GM23338 (cell line): ENCODE measurements around the gene RAB4A. TPM values are rescaled to one million over a fixed set of nuclear protein-coding genes. Genes with fewer than 3 reads are reported as not detected.

Source experiments
- ATAC-seq: fragments of 200-7000 bp; cut with Tn5 transposase; 3 replicates; pipeline ENCODE4 v1.9.1; 2020
- DNase-seq: peaks from one replicate; pipeline ENCODE4 v3.0.0-alpha.2; 2015; ENCODE audit warnings: low spot score
- H2AFZ ChIP-seq: fragments of 200-600 bp; sonication (generic); 2 replicates; pipeline ENCODE4 v1.8.0; 2016; ENCODE audit warnings: antibody characterized with exemption, mild to moderate bottlenecking, moderate library complexity
- H3F3A ChIP-seq: fragments of 200-600 bp; sonication (generic); replicated peaks from 2 replicates; pipeline ENCODE4 v1.8.0; 2017; ENCODE audit warnings: antibody characterized with exemption, mixed run types, low read depth
- H3K27ac ChIP-seq: fragments of 200-600 bp; sonication (generic); 2 replicates; pipeline ENCODE4 v1.6.1; 2016; ENCODE audit warnings: low read depth
- H3K27me3 ChIP-seq: fragments of 200-600 bp; sonication (generic); 2 replicates; pipeline ENCODE4 v1.8.0; 2016; ENCODE audit warnings: mild to moderate bottlenecking, mixed run types, moderate library complexity; ENCODE audit not compliant: insufficient read depth
- H3K36me3 ChIP-seq: fragments of 200-600 bp; sonication (generic); 2 replicates; pipeline ENCODE4 v1.8.0; 2016; ENCODE audit warnings: mild to moderate bottlenecking; ENCODE audit not compliant: insufficient read depth
- H3K4me1 ChIP-seq: fragments of 200-600 bp; sonication (generic); 2 replicates; pipeline ENCODE4 v1.8.0; 2016; ENCODE audit warnings: mild to moderate bottlenecking, moderate library complexity; ENCODE audit not compliant: insufficient read depth
- H3K4me2 ChIP-seq: fragments of 200-600 bp; sonication (generic); 2 replicates; pipeline ENCODE4 v1.7.1; 2017; ENCODE audit warnings: mixed run types
- H3K4me3 ChIP-seq: fragments of 200-600 bp; sonication (generic); 2 replicates; pipeline ENCODE4 v1.6.1; 2016; ENCODE audit warnings: mixed run types
- H3K79me2 ChIP-seq: fragments of 200-600 bp; sonication (generic); replicated peaks from 2 replicates; pipeline ENCODE4 v1.8.0; 2017; ENCODE audit warnings: mild to moderate bottlenecking; ENCODE audit not compliant: insufficient read depth
- H3K9me2 ChIP-seq: fragments of 200-600 bp; sonication (generic); 2 replicates; pipeline ENCODE4 v1.8.0; 2017; ENCODE audit not compliant: insufficient read depth
- H4K20me1 ChIP-seq: fragments of 200-600 bp; sonication (generic); replicated peaks from 2 replicates; pipeline ENCODE4 v1.8.0; 2017; ENCODE audit warnings: mild to moderate bottlenecking; ENCODE audit not compliant: insufficient read depth
- H3K27ac Mint-ChIP-seq: 2 replicates; pipeline ENCODE4 v1.8.0; 2020; ENCODE audit warnings: inconsistent platforms, mild to moderate bottlenecking, moderate library complexity, mixed read lengths
- H3K27me3 Mint-ChIP-seq: 3 replicates; pipeline ENCODE4 v1.8.0; 2022; ENCODE audit warnings: low read depth, mild to moderate bottlenecking, moderate library complexity, mixed read lengths, inconsistent platforms; ENCODE audit not compliant: insufficient read depth, poor library complexity
- H3K36me3 Mint-ChIP-seq: 3 replicates; pipeline ENCODE4 v1.8.0; 2021; ENCODE audit warnings: low read depth, mild to moderate bottlenecking, inconsistent platforms, moderate library complexity, mixed read lengths
- H3K4me1 Mint-ChIP-seq: 3 replicates; pipeline ENCODE4 v1.8.0; 2020; ENCODE audit warnings: mild to moderate bottlenecking, inconsistent platforms, mixed read lengths
- H3K4me3 Mint-ChIP-seq: 3 replicates; pipeline ENCODE4 v1.8.0; 2021; ENCODE audit warnings: moderate library complexity, mild to moderate bottlenecking, inconsistent platforms, mixed read lengths
- H3K9me3 Mint-ChIP-seq: 3 replicates; pipeline ENCODE4 v1.8.0; 2020; ENCODE audit warnings: moderate library complexity, mild to moderate bottlenecking, inconsistent platforms, mixed read lengths
- CREB1 ChIP-seq: fragments of 250-450 bp; sonication (Bioruptor Pico); IDR thresholded peaks from 2 replicates; pipeline ENCODE4 v1.5.0; 2020; ENCODE audit warnings: low read depth, mild to moderate bottlenecking, moderate library complexity
- polyA plus RNA-seq: library from polyadenylated mRNA; unstranded; fragments of >200 nt; fragmentation: Nextera tagmentation; extraction: Ambion mirVana; gene quantifications from 2 replicates; pipeline ENCODE4 v1.2.1, GENCODE V29; 2016
- total RNA-seq: library from RNA; depleted of rRNA; stranded (reverse); fragments of >200 nt; shearing (Covaris generic); gene quantifications from 2 replicates; pipeline ENCODE4 v1.2.3, GENCODE V29; 2014
- TF ChIP-seq, protein P1 (sequence below): IDR thresholded peaks from one replicate; pipeline ENCODE4 v1.6.1; 2018; ENCODE audit warnings: antibody characterized with exemption; ENCODE audit not compliant: unreplicated experiment
- TF ChIP-seq, protein P2 (sequence below): fragments of 250-450 bp; sonication (Bioruptor Pico); IDR thresholded peaks from 2 replicates; pipeline ENCODE4 v1.5.0; 2020; ENCODE audit warnings: mild to moderate bottlenecking, moderate library complexity

The RAB4A gene
- total and polyA plus RNA-seq, 2 experiments from 2014 or later: 37.5 to 50.8 TPM

DNA sequence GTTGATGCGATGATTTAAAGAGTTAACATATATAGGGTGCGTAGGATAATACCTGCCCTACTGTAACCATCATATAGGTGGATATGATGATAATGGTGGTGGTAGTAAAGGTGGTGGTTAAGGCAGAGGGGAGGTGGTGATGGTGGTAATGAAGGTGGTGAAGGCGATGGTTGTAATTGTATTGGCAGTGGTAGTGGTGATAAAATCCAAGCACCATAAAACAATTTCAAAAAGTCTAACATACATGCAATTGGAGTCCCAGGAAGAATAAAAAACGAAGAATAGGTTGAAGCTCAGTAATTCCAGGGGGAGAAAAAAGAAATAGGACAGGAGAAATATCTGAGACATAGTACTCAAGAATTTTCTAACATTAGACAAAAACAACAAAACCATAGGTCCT lies 27.3 kb upstream of the RAB4A start (continued):
- TF ChIP-seq, protein P1, sequence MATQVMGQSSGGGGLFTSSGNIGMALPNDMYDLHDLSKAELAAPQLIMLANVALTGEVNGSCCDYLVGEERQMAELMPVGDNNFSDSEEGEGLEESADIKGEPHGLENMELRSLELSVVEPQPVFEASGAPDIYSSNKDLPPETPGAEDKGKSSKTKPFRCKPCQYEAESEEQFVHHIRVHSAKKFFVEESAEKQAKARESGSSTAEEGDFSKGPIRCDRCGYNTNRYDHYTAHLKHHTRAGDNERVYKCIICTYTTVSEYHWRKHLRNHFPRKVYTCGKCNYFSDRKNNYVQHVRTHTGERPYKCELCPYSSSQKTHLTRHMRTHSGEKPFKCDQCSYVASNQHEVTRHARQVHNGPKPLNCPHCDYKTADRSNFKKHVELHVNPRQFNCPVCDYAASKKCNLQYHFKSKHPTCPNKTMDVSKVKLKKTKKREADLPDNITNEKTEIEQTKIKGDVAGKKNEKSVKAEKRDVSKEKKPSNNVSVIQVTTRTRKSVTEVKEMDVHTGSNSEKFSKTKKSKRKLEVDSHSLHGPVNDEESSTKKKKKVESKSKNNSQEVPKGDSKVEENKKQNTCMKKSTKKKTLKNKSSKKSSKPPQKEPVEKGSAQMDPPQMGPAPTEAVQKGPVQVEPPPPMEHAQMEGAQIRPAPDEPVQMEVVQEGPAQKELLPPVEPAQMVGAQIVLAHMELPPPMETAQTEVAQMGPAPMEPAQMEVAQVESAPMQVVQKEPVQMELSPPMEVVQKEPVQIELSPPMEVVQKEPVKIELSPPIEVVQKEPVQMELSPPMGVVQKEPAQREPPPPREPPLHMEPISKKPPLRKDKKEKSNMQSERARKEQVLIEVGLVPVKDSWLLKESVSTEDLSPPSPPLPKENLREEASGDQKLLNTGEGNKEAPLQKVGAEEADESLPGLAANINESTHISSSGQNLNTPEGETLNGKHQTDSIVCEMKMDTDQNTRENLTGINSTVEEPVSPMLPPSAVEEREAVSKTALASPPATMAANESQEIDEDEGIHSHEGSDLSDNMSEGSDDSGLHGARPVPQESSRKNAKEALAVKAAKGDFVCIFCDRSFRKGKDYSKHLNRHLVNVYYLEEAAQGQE: no peak

GRCh38 chr1:229244091-229244490 lies 26.8 kb upstream of the RAB4A start:
- Histone ChIP-seq H3F3A (no peaks in the 10 kb centered on the region), H3K4me2 (no peak overlapping the region), H3K27me3 (no peaks in the 10 kb centered on the region), H3K27ac (no peak overlapping the region), H3K4me1 (peaks cover 4% of the 10 kb centered on the region; the same call in 1 of the 2 replicates), H2AFZ (0 out of 2 replicates have a peak overlapping the region, but pooled peaks have one; percentile 10), H3K36me3 (0 out of 2 replicates have a peak, but pooled peaks cover 3% of the 10 kb centered on the region), H4K20me1 (no peaks in the 10 kb centered on the region), H3K9me2 (peaks cover 3% of the 10 kb centered on the region; the same call in 1 of the 2 replicates), H3K79me2 (no peaks in the 10 kb centered on the region), H3K4me3 (no peak overlapping the region)
- Mint-ChIP-seq H3K36me3 (peaks cover 14% of the 10 kb centered on the region; the same call in 2 of the 3 replicates), H3K27ac (no peak overlapping the region), H3K4me3 (no peak overlapping the region), H3K9me3 (peaks cover 19% of the 10 kb centered on the region), H3K27me3 (no peaks in the 10 kb centered on the region), H3K4me1 (peaks cover 5% of the 10 kb centered on the region)
- DNase-seq (no peak), ATAC-seq (no peak)
- TF ChIP-seq, protein P2, sequence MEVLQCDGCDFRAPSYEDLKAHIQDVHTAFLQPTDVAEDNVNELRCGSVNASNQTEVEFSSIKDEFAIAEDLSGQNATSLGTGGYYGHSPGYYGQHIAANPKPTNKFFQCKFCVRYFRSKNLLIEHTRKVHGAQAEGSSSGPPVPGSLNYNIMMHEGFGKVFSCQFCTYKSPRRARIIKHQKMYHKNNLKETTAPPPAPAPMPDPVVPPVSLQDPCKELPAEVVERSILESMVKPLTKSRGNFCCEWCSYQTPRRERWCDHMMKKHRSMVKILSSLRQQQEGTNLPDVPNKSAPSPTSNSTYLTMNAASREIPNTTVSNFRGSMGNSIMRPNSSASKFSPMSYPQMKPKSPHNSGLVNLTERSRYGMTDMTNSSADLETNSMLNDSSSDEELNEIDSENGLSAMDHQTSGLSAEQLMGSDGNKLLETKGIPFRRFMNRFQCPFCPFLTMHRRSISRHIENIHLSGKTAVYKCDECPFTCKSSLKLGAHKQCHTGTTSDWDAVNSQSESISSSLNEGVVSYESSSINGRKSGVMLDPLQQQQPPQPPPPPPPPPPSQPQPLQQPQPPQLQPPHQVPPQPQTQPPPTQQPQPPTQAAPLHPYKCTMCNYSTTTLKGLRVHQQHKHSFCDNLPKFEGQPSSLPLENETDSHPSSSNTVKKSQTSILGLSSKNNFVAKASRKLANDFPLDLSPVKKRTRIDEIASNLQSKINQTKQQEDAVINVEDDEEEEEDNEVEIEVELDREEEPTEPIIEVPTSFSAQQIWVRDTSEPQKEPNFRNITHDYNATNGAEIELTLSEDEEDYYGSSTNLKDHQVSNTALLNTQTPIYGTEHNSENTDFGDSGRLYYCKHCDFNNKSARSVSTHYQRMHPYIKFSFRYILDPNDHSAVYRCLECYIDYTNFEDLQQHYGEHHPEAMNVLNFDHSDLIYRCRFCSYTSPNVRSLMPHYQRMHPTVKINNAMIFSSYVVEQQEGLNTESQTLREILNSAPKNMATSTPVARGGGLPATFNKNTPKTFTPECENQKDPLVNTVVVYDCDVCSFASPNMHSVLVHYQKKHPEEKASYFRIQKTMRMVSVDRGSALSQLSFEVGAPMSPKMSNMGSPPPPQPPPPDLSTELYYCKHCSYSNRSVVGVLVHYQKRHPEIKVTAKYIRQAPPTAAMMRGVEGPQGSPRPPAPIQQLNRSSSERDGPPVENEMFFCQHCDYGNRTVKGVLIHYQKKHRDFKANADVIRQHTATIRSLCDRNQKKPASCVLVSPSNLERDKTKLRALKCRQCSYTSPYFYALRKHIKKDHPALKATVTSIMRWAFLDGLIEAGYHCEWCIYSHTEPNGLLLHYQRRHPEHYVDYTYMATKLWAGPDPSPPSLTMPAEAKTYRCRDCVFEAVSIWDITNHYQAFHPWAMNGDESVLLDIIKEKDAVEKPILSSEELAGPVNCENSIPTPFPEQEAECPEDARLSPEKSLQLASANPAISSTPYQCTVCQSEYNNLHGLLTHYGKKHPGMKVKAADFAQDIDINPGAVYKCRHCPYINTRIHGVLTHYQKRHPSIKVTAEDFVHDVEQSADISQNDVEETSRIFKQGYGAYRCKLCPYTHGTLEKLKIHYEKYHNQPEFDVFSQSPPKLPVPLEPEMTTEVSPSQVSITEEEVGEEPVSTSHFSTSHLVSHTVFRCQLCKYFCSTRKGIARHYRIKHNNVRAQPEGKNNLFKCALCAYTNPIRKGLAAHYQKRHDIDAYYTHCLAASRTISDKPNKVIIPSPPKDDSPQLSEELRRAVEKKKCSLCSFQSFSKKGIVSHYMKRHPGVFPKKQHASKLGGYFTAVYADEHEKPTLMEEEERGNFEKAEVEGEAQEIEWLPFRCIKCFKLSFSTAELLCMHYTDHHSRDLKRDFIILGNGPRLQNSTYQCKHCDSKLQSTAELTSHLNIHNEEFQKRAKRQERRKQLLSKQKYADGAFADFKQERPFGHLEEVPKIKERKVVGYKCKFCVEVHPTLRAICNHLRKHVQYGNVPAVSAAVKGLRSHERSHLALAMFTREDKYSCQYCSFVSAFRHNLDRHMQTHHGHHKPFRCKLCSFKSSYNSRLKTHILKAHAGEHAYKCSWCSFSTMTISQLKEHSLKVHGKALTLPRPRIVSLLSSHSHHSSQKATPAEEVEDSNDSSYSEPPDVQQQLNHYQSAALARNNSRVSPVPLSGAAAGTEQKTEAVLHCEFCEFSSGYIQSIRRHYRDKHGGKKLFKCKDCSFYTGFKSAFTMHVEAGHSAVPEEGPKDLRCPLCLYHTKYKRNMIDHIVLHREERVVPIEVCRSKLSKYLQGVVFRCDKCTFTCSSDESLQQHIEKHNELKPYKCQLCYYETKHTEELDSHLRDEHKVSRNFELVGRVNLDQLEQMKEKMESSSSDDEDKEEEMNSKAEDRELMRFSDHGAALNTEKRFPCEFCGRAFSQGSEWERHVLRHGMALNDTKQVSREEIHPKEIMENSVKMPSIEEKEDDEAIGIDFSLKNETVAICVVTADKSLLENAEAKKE (CRISPR knock-in tag): no peak
- TF ChIP-seq, protein P1: no peak
- TF ChIP-seq CREB1 (CRISPR knock-in tag): no peak
